H1 (cell line): ENCODE results near the gene SLC35A2. TPM values are rescaled to one million over a fixed set of nuclear protein-coding genes. Genes with fewer than 3 reads are reported as not detected.

Experiments
- CHD2 ChIP-seq: IDR thresholded peaks from 2 replicates; pipeline ENCODE4 v1.6.1; 2012; ENCODE audit warnings: low read length, improper control_type of control experiment
- POLR2A ChIP-seq, 2 experiments: IDR thresholded peaks; 1 replicate in 1 of 2; 2 replicates in 1 of 2; pipeline ENCODE4 v1.6.1; 2011; ENCODE audit warnings: low read depth in 2 of 2, low read length in 2 of 2, mild to moderate bottlenecking in 2 of 2; ENCODE audit errors: control extremely low read depth in 1 of 2
- RFX5 ChIP-seq: IDR thresholded peaks from 2 replicates; pipeline ENCODE4 v1.6.1; 2011; ENCODE audit warnings: low read depth, low read length, improper control_type of control experiment, borderline replicate concordance
- SP1 ChIP-seq: IDR thresholded peaks from 2 replicates; pipeline ENCODE4 v1.6.1; 2011; ENCODE audit warnings: low read depth, low read length
- TAF1 ChIP-seq: IDR thresholded peaks from 2 replicates; pipeline ENCODE4 v1.6.1; 2011; ENCODE audit warnings: mild to moderate bottlenecking, low read depth, low read length
- TBP ChIP-seq: IDR thresholded peaks from 2 replicates; pipeline ENCODE4 v1.6.1; 2011; ENCODE audit warnings: low read depth, low read length, improper control_type of control experiment
- polyA plus RNA-seq, 7 experiments: library from polyadenylated mRNA; depleted of rRNA in 3 of 7; stranded (reverse) in 5 of 7; unstranded in 2 of 7; fragments of >200 nt in 5 of 7; fragments of 200-250 nt in 2 of 7; gene quantifications; 1 replicate in 5 of 7; 2 replicates in 1 of 7; 4 replicates in 1 of 7; pipeline versions ENCODE4 v1.2.1 to v1.2.3, GENCODE V29; 2011 to 2013; ENCODE audit warnings: missing spikeins in 2 of 7, mixed read lengths in 2 of 7
- total RNA-seq: library from RNA; stranded (reverse); fragmentation: NEBNext Ultra II Directional; extraction: Animal tissue kit (Norgen Biotek cat#: 25700); gene quantifications from 2 replicates; pipeline ENCODE4 v1.2.1, GENCODE V29; 2021

Gene SLC35A2
- total and polyA plus RNA-seq, 2 of the 8 experiments (the other 6 are each of a cell fraction or from before 2014, with no cell fraction given), result 21.4 to 48.3 TPM

GRCh38 chrX:48957827-48958634 lies 46.6 kb upstream of the SLC35A2 start (continued):
- peak; percentile 69 for TF ChIP-seq RFX5
- peak in 1 of 2 experiments; percentile 65; a peak in 2 of 3 replicates for TF ChIP-seq POLR2A (IDR thresholded peaks at IDR 0.05; ENCODE audit: control extremely low read depth in 1 of 2, low read depth in 2 of 2, low read length in 2 of 2)
- peak; percentile 65; the same call in 1 of the 2 replicates for TF ChIP-seq TBP
- TF ChIP-seq SP1, result 0 out of 2 replicates have a peak, but pooled peaks have one; percentile 78
- 0 out of 2 replicates have a peak, but pooled peaks have one; percentile 29 for TF ChIP-seq TAF1
- TF ChIP-seq CHD2, result peak; percentile 54
- TF ChIP-seq, all 59 proteins: peak for 11
